PFSK-1 (cell line): ENCODE measurements around the gene TRIM25.

Experiments
- FOXP2 ChIP-seq: optimal IDR thresholded peaks from 2 replicates; pipeline ENCODE3; 2011; ENCODE audit warnings: borderline replicate concordance, control low read depth, inconsistent platforms; ENCODE audit not compliant: insufficient read depth; ENCODE audit errors: extremely low read length, extremely low read depth
- POLR2AphosphoS5 ChIP-seq: IDR thresholded peaks from 2 replicates; pipeline ENCODE4 v1.6.1; 2012; ENCODE audit warnings: low read depth, mild to moderate bottlenecking, control low read depth, low read length, moderate library complexity
- SIN3A ChIP-seq: IDR thresholded peaks from 2 replicates; pipeline ENCODE4 v1.6.1; 2012; ENCODE audit warnings: mild to moderate bottlenecking, low read length, moderate library complexity, borderline replicate concordance; ENCODE audit not compliant: insufficient read depth
- TAF1 ChIP-seq: IDR thresholded peaks from 2 replicates; pipeline ENCODE4 v1.6.1; 2012; ENCODE audit warnings: low read length, control low read depth, borderline replicate concordance; ENCODE audit not compliant: insufficient read depth
- TF ChIP-seq, protein P1 (sequence below), 2 experiments: IDR thresholded peaks; 2 replicates each; pipeline versions ENCODE4 v1.6.1 to v1.8.0; 2011 to 2012; ENCODE audit warnings: low read depth in 2 of 2, low read length in 2 of 2, control low read depth in 1 of 2, inconsistent platforms in 1 of 2, mild to moderate bottlenecking in 1 of 2, moderate library complexity in 1 of 2; ENCODE audit not compliant: insufficient read depth in 1 of 2

Gene TRIM25

DNA sequence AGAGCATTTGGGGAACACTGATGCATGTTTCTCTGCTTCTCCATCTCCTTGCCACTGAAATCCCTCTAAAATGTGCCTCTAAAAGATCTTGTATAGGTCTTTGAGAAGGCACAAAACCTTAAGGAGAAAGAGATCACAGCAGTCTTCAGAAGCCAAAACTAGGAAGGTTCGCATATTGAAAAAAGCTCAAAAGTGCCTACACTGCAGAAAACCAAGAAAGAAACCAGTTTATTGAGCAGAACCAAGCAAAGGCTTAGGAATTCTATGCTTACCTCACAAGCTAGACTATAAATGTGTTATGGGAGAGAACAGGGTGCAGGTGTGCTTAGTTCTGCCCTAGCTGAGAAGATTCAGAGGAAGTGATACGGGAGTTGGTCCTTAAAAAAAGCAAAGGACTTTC is 63.3 kb downstream of the TRIM25 start:
- TF ChIP-seq SIN3A = no peak
- TF ChIP-seq TAF1 = no peak
- TF ChIP-seq, protein P1, sequence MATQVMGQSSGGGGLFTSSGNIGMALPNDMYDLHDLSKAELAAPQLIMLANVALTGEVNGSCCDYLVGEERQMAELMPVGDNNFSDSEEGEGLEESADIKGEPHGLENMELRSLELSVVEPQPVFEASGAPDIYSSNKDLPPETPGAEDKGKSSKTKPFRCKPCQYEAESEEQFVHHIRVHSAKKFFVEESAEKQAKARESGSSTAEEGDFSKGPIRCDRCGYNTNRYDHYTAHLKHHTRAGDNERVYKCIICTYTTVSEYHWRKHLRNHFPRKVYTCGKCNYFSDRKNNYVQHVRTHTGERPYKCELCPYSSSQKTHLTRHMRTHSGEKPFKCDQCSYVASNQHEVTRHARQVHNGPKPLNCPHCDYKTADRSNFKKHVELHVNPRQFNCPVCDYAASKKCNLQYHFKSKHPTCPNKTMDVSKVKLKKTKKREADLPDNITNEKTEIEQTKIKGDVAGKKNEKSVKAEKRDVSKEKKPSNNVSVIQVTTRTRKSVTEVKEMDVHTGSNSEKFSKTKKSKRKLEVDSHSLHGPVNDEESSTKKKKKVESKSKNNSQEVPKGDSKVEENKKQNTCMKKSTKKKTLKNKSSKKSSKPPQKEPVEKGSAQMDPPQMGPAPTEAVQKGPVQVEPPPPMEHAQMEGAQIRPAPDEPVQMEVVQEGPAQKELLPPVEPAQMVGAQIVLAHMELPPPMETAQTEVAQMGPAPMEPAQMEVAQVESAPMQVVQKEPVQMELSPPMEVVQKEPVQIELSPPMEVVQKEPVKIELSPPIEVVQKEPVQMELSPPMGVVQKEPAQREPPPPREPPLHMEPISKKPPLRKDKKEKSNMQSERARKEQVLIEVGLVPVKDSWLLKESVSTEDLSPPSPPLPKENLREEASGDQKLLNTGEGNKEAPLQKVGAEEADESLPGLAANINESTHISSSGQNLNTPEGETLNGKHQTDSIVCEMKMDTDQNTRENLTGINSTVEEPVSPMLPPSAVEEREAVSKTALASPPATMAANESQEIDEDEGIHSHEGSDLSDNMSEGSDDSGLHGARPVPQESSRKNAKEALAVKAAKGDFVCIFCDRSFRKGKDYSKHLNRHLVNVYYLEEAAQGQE (IDR thresholded peaks at IDR 0.05; ENCODE audit: insufficient read depth in 1 of 2, low read depth in 2 of 2, low read length in 2 of 2) = no peak
- TF ChIP-seq POLR2AphosphoS5 = no peak
- TF ChIP-seq FOXP2 = no peak

DNA sequence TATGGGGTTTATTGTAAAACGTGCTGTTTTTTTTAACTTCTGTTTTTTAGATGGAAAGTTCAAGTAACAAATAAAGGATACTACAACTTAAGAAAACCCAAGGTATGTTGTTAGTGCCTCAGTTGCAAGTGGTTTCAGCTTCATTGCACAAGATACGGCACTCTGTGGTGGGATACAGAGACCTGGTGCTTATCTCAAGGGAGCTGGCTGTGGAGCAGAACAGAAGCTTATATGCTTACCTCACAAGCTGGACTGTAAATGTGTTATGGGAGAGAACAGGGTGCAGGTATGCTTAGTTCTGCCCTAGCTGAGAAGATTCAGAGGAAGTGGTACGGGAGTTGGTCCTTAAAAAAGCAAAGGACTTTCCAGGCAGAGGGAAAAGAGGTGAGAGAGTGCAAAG is 64.7 kb downstream of the TRIM25 start:
- TF ChIP-seq, protein P1 (IDR thresholded peaks at IDR 0.05; ENCODE audit: insufficient read depth in 1 of 2, low read depth in 2 of 2, low read length in 2 of 2) = no peak
- TF ChIP-seq TAF1 = no peak
- TF ChIP-seq FOXP2 = no peak
- TF ChIP-seq SIN3A = no peak
- no peak for TF ChIP-seq POLR2AphosphoS5

DNA sequence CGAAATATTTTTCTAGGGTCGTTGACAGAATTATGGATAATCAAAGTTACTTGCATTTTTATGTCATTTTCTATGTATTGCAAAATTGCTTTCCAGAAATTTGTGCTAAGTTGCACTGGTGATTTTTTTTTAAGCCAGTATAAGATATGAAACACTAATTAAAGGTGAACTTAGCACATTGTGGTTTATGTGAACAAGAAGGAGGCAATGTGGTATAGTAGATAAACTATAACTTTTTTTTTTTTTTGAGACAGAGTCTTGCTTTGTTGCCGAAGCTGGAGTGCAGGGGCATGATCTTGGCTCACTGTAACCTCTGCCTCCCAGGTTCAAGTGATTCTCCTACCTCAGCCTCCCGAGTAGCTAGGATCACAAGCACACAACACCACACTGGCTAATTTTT is 66.7 kb downstream of the TRIM25 start:
- TF ChIP-seq TAF1 (no peak), FOXP2 (no peak), POLR2AphosphoS5 (no peak), SIN3A (no peak)
- TF ChIP-seq, protein P1 (IDR thresholded peaks at IDR 0.05; ENCODE audit: insufficient read depth in 1 of 2, low read depth in 2 of 2, low read length in 2 of 2) = no peak

DNA sequence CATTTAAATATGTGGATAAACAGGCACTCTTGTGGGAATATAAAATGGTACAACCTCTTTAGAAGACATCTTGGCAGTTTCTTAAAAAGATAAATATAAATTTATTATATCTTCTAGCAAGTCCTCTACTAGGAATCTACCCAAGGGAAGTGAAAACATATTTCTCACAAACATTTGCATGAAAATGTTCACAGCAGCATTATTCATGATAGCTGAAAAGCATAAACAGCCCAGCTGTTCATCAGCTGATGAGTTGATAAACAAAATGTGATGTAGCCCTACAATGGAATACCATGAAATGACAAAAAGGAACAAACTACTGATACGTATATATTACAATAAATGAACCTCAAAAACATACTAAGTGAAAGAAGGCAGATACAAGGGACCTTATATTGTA is 67.9 kb downstream of the TRIM25 start:
- TF ChIP-seq FOXP2 (no peak), POLR2AphosphoS5 (no peak), TAF1 (no peak), SIN3A (no peak)
- TF ChIP-seq, protein P1 (IDR thresholded peaks at IDR 0.05; ENCODE audit: insufficient read depth in 1 of 2, low read depth in 2 of 2, low read length in 2 of 2) = no peak

DNA sequence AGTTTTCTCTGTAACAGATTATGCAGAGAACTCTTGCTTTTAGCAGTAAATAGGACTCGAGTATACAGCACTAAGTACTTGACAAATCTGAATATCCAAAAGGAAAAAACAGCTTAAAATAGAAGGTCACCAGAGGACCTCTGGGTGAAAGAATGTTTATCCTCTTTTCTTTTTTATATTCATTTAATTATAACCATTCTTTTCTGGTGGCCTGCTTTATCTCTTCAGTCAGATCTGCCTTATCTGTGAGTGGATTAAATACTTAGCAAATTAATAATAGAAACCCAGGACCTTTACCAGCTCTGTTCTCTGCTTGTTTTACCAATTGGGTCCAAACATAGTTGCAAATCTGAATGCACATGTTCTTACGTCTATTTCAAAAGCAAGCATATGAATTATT is 71.3 kb downstream of the TRIM25 start:
- TF ChIP-seq, protein P1 (IDR thresholded peaks at IDR 0.05; ENCODE audit: insufficient read depth in 1 of 2, low read depth in 2 of 2, low read length in 2 of 2) = no peak
- TF ChIP-seq SIN3A (no peak), FOXP2 (no peak), TAF1 (no peak), POLR2AphosphoS5 (no peak)
